HG03066 (cell line): ENCODE data around the gene GPATCH8.
"Not testable (repeated sequence)": the region's sequence is repeated elsewhere in the genome, so short reads cannot be mapped to it uniquely, and the experiment has no call there.

Experiments used
- ATAC-seq: cut with Tn5 transposase; IDR thresholded peaks from one replicate; pipeline ENCODE4 v1.9.1; 2021; ENCODE audit warnings: low read depth; ENCODE audit not compliant: unreplicated experiment

Gene GPATCH8

GRCh38 chr17:44398692-44399691 lies 104.2 kb downstream of the GPATCH8 start:
- no peak for ATAC-seq

GRCh38 chr17:44397479-44398440 lies 105.4 kb downstream of the GPATCH8 start:
- ATAC-seq, result no peak

GRCh38 chr17:44396946-44397345 lies 106.3 kb downstream of the GPATCH8 start:
- ATAC-seq, result no peak

GRCh38 chr17:44394833-44395232 lies 108.4 kb downstream of the GPATCH8 start:
- ATAC-seq, result no peak

- ATAC-seq, result not testable (repeated sequence)
Observed at GRCh38 chr17:44394112-44394511, 109.1 kb downstream of the GPATCH8 start.

GRCh38 chr17:44390250-44390870 lies 112.8 kb downstream of the GPATCH8 start:
- ATAC-seq, result no peak

- ATAC-seq, result no peak
Observed at GRCh38 chr17:44389723-44390202, 113.4 kb downstream of the GPATCH8 start.

- ATAC-seq, result no peak
Observed at GRCh38 chr17:44389281-44389680, 113.9 kb downstream of the GPATCH8 start, which contains the start of gene ITGA2B. TSS of gene ITGA2B (minus strand) at chr17:44389649. CDS start at chr17:44389473, 176 bp downstream.

- no peak for ATAC-seq
Observed at GRCh38 chr17:44387804-44388203, 115.4 kb downstream of the GPATCH8 start.

- ATAC-seq, result no peak
Observed at GRCh38 chr17:44386182-44386525, 117.1 kb downstream of the GPATCH8 start.

GRCh38 chr17:44385287-44386181 lies 117.7 kb downstream of the GPATCH8 start:
- ATAC-seq, result no peak

GRCh38 chr17:44384823-44385286 lies 118.4 kb downstream of the GPATCH8 start:
- ATAC-seq, result no peak

GRCh38 chr17:44384281-44384822 lies 118.9 kb downstream of the GPATCH8 start:
- no peak for ATAC-seq

GRCh38 chr17:44383861-44384260 lies 119.3 kb downstream of the GPATCH8 start:
- no peak for ATAC-seq

- no peak for ATAC-seq
Observed at GRCh38 chr17:44383363-44383762, 119.8 kb downstream of the GPATCH8 start.

- ATAC-seq, result no peak
Observed at GRCh38 chr17:44382917-44383316, 120.3 kb downstream of the GPATCH8 start.

GRCh38 chr17:44381810-44382305 lies 121.3 kb downstream of the GPATCH8 start:
- no peak for ATAC-seq

- no peak for ATAC-seq
Observed at GRCh38 chr17:44380767-44381166, 122.4 kb downstream of the GPATCH8 start.

GRCh38 chr17:44379887-44380286 lies 123.3 kb downstream of the GPATCH8 start:
- ATAC-seq, result no peak
